Measurements from ENCODE around the gene ST3GAL5.
"Not testable (repeated sequence)": the region's sequence is repeated elsewhere in the genome, so short reads cannot be mapped to it uniquely, and the experiment has no call there.

Gene ST3GAL5

DNA sequence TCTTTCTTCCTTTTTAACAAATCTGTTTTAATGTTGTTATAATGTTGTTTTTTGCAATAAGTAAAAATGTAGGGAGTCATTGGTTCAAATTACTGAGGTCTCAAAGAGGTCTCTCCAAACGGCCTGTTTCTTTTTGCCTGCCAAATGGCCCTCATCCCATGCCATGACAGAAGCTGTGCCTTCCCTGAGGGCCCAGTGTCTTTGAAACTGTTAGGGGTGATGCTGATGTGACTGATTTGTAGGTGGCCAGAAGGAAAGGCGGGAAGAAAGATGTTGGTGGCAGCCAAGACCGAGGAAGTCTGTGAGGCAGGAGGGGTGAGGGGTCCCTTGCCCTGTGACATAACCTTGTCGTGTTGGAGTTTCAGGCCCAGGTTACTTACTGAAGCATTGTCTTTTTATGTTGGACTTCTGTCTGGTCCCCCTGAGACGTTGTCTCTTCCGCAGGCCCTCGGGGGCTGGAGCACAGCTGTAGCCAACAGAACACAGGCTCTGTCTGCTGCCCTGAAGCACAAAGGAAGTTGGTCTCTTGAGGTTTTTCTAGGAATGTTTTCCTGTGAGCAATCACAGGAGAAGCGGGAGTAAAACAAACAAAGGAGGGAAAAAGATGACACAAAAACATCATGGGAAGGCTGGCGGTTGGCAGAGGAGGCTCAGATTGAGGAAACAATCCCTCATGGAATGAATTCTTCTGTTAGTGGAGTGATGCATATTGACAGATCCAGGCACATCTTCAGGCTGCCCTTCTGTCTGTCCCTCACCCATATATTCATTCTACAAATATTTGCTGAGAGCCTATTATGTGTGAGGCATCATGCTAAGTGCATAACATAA lies 4.9 kb upstream of the ST3GAL5 start:
- no peak for DNase-seq

DNA sequence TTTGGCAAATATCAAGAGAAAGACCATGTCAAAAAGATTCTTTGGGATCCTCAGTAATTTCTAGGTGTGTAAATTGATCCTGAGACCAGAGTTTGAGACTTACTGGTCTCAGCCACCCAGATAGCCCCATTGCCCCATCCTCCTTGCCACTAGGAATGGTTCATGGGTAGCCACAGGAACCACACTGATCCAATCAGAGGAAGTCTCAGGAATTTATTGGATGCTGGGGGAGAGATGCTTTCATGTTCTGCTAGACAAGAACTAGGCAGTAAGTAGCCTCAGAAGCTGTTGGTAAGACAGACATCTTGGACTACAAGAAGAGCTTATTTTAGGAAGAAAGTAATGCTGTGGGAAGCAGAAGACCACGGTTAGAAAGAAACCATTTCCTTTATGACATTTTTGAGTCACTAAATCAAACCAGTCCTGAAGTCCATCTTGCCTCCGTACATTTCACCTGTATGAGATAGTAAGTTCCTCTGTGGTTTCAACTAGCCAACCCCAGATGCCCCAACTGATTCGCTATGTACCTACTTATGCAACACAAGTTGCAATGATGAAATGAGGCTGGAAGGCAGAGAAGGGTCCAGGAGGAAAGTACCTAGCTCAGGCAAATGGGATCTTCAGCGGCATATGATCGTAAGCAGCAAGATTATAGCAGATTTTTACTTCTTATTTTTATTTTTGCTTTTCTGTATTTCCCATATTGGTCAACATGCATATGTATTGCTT lies 3.6 kb upstream of the ST3GAL5 start:
- DNase-seq: no peak

DNA sequence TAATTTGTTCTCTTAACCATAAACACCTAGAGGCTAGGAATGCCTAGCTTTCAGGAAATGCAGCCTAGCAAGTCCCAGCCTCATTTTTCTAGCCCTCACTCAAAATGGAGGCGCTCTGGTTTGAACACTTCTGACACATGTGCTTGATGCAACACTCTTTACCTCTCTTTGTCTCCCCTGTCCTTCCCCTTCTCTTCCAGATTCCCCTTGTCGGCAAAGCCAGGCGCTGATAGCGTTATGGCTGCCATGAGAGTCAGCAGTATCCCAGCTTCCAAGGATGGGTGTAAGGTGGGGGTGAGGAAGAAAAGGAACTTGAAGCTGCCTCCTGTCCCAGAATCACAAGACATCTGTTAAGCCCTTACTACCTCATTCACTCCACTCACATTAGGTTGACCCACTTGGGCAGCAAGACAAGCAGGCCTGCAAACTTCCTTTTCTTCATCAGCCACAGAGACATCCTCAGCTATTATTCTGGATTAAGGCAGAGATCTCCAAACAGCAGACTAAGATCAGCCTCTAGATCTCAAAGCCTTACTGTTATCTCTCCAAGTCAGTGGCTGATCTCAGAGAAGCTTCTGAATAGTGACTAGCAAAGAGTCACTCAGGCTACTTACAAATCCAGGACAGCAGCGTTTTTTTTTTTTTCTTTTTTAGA lies 1.9 kb upstream of the ST3GAL5 start:
- no peak for DNase-seq

DNA sequence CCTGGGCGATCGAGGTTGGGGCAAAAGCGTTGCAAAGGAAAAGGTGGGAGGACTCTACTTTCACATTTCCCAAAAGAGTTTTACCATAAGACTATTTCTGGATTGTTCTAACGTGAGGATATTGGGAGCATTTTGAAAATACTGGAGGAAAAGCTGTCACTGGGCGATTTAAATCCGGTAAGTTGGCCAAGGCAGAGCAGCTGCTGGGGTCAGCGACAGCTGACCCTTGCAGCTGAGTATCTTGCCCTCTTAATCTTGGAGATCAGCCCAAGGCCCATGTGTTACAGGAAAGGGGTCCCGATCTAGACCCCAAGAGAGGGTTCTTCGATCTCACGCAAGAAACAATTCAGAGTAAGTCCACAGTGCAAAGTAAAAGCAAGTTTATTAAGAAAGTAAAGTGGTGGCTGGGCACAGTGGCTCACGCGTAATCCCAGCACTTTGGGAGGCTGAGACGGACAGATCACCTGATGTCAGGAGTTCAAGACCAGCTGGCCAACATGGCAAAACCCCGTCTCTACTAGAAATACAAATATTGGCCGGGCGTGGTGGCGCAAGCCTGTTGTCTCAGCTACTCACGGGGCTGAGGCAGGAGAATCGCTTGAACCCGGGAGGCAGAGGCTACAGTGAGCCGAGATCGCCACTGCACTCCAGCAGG lies 964 bp upstream of the ST3GAL5 start:
- peak; percentile 28 for DNase-seq

DNA sequence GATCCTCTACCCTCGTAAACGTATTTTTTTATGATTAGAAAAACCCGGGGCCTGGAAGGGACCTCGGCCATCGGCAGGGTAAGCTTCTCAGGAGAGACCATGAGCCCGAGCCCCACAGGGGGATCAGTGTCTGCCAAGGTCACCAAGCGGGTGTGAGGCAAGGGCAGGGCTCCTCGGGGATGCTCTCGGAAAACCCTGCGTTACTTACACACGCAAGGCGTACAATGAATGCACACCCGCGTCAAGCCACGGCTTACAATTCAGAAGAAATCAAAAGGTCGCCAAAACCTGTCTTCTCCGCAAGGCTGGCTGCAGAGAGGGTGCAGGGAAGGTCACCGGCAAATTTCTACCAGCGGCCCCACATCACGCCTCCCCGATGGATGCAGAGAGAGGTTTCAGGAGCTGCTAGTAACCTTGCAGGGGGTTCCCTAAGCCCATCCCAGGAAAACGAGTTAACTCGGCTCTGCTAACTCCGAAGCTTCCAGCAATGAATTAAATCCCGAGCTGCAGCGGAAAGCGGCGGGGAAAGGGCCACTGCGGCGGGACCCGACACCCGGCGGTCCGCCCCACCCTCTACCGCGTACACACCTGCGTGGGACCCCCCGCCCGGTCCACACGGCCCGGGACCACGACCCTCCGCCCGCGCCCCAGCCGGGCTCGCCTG lies 638 bp downstream of the ST3GAL5 start:
- peak; percentile 40 for DNase-seq

DNA sequence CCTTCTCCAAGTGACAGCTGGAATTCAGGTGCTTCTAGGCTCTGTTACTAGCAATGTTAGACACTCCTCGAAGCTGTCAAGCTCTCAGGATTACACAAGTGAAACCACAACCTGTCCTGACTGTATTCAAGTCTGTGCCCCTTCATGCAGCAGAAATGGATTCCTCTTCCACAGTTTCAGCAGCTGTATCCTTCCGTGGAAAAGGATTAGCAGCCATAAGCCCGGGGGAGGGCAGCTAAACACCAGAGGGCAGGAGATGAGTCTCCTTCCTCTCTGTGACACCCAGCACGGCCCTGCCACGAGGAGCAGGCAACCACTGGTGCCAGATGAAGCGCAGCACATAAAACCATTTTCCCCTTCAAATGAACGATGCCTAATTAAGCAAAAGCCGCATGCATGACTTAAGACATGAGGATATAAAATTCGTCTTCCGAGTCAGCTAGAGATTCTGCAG lies 1.2 kb downstream of the ST3GAL5 start:
- peak; percentile 64 for DNase-seq

DNA sequence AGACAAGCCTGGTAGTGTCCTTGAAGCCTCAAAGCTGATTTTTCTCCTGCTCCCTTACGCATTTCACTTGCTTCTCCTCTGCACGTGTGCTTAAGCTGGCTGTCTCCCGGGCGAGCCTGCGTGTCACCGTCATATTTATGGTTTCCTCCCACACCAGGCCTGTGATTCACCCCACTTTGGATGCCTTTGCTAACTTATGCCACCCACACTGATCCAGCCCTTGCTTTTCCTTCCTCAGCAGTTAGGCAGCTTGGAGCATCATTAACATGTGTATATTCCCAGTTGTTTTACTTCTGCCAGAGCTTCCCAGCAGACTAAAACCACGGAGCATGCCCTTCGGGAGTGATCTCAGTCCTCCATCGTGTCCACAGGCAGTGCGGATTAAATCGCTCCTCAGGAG lies 2.2 kb downstream of the ST3GAL5 start:
- DNase-seq: peak; percentile 67

DNA sequence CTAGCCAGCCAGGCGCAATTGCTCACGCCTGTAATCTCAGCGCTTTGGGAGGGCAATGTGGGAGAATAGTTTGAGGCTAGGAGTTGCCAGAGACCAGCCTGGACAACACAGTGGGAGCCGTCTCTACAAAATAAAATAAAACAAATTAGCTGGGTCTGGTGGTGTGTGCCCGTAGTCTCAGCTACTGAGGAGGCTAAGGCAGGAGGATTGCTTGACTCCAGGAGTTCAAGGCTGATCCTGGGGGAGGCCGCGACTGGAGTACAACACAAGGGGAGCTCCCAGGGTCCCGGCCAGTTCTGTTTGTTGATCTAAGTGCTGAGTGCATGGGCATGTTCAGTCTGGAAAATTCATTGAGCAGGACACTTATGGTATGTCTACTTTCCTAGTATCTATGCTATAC lies 2.6 kb downstream of the ST3GAL5 start:
- DNase-seq: no peak

DNA sequence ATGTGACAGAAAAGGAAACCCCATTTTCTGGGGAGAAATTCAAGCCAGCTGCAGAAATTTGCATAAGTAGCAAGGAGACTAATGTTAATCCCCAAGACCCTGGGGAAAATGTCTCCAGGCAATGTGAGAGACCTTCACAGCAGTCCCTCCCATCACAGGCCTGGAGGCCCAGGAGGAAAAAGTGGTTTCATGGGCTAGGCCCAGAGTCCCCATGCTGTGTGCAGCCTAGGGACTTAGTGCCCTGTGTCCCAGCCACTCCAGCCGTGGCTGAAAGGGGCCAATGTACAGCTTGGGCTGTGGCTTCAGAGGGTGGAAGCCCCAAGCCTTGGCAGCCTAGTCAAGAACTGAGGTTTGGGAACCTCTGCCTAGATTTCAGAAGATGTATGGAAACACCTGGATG lies 7.0 kb downstream of the ST3GAL5 start:
- not testable (repeated sequence) for DNase-seq

DNA sequence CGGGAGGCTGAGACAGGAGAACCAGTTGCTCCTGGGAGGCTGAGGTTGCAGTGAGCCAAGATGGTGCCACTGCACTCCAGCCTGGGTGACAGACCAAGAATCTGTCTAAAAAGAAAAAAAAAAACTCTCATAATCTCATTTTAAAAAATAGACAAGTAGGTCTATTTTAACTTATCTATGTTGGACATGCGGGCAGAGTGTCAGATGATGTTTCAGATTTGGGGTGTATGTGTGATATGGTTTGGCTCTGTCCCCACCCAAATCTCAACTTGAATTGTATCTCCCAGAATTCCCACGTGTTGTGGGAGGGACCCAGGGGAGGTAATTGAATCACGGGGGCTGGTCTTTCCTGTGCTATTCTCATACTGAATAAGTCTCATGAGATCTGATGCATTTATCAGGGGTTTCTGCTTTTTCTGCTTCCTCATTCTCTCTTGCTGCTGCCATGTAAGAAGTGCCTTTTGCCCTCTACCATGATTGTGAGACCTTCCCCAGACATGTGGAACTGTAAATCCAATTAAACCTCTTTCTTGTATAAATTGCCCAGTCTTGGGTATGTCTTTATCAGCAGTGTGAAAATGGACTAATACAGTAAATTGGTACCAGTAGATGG lies 8.0 kb downstream of the ST3GAL5 start:
- not testable (repeated sequence) for DNase-seq

DNA sequence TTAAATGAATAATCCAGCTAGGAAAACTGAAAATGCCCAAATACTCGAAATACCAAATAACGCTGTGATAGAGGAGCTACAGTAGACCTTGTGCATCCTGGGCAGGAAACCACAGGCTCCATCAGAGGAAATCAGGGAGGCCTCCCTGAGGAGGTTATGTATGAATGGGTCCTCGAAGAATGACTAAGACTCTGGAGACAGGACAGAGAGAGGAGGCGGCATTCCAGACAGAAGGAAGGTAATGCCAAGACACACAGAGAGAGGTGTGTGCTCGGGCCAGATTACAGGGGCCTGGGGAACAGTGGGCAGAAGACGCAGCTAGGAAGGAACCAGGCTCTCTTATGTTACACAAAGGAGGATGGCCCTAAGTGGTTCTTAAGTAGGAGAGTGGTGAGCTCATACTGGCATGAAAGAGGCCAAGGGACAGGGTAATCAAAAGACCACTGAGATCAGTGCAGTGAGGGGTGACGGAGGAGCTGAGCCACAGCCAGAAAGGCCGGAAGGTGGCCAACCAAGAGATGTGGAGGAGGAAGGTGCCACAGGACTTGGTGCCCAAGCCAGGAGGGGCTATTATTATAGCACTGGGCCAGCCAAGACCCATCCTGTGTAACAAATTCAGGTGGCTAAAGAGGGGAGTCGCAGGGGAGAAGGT lies 9.9 kb downstream of the ST3GAL5 start:
- no peak for DNase-seq

DNA sequence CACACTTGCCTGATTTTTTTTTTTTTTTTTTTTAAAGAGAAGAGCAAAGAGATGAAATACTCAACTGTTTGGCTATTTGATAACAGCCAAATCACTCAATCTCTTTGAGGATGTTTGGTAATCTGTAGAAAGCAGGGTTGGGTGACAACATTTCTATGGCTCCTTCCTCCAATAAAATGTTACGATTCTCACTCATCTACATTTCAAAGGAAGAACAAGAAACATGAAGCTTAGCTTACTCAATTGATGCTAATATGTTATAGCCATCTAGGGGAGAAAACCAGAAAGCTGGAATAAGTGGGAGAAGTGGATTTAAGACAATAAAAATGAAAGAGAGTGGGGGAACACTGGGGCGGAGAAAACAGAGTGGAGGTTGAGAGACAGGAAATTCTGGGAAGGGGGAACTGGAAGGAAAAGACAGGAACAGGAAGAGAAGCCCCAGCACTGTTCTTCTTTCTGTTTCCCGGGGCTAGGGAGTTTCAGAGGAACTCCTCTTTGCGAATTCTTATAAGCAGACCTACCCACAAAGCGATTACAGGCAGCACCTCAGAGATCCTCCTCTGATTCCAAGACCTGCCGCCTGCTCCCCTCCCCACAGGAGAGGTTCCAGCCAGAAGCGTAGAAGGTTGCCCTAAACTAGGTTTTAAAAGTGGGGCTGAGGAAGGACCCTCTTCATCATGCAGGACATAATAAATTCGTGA lies 13.3 kb downstream of the ST3GAL5 start:
- DNase-seq: no peak

DNA sequence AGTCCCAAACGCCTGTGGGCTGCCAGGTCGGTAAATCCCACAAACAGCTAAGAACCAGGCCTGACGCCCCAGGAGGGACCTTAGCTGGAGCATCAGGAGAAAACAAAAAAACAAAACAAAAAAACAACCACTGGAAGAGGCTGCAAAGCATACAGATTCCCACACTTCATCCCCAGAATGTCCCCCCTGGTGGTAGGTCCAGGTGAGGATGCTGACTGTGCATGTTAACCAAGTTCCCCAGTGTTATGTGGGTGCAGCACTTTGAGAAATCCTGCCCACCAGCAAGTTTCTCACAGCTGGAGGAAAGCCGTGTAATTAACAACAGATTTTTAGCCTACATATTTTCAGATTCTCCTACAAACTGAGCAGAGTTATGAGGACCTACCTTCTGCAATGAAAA lies 15.1 kb downstream of the ST3GAL5 start:
- DNase-seq: no peak

DNA sequence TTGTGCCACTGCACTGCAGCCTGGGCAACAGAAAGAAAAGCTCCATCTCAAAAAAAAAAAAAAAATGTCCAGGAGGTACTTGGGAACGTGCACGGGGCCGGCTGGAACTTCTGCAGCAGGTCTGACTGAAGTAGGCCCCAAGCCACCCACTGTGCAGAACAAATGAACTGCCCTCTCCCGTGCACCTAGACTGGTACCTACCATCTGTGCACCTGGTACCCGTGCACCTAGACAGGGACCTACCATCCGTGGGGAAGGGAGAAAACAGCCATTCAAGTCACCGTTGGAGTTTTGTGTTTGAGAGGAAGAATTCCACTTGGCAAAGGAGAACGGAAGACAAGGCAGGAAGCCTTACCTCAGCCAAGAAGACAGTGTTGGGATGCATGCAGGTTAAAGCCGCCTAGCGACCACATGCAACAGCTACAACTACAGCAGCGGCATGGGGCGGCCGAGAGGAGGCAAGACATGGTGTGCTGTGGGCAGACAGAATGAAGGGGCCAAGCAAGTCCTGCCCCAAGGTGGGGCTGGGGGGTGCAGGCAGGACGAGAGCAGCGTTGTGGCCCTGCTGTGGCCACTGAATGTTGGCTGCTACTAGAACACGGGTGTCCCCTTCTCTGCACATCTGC lies 16.1 kb downstream of the ST3GAL5 start:
- DNase-seq: no peak

DNA sequence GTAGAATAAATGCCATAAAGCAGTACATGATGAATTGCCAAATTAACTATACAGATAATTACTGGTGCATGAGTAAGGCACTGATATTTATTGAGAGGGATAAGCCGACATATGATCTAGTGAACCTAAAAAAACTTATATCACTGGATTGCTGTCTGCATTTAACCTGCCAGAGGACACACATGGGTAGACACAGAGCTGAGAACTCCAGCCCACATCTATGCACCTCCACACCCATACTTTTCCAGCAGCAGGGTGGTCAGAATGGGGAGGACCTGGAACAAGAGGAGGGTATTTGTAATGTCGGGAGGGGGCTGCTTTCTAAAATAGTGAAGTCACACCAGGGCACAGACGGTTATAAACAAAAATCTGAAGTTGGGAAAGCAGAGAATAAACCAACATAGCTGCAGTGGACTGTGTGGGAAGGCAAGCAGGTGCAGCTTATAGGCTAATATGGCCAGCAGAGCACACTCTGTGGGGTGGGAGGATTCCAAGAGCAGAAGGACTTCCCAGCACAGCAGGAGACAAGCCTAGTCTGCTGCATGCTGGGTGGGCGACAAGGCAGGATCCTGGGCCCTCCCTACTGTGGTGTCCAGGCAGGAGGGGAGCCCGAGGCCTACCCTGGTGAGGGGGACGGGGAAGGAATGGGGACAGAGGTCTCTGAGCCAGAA lies 17.2 kb downstream of the ST3GAL5 start:
- no peak for DNase-seq

DNA sequence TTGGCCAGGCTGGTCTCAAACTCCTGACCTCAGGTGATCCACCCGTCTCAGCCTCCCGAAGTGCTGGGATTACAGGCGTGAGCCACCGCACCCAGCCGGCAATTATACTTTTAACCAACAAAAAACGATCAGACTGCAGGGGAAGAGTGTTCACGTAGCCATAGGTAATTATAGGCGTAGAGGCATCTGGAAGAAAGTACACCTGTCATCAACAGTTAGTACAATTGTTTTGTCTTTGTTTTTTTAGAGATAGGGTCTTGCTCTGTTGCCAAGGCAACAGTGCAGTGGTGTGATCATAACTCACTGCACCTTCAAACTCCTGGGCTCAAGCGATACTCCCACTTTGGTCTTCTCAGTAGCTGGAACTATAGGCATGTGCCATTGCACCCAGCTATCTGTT lies 20.0 kb downstream of the ST3GAL5 start:
- no peak for DNase-seq

DNA sequence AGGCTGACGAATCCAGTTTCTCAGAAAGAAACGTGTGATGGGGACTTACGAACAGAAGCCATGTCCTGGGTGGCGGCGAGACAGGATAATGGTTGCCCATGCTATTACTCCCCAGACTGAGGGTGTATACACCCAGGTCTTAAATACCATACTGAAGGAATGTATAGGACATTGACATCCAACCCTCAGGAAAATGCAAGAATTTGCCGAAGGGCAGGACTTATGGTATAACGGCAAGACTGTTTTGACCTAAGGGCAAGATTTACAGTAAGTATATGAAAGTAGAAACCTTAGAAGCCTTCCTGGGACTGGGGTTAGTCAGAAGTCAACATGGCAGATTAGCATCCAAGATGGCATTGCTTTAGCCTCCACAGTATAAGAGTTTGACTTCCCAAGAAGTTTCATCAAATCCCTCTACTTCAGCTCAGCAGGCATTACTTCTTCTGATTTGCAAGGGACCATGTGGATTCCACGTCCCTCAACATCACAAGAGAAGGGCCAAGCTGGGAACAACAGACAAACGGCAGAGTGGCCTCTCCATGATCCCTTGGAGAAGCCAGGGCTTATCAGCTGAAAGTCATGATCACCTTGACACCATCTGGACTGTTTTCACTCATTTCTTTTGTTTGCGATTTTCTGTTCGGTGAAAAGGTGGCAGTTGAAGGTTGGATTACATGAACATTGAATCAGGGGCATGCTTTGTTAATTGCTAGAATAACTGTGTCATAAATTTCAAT lies 21.1 kb downstream of the ST3GAL5 start:
- DNase-seq: no peak

DNA sequence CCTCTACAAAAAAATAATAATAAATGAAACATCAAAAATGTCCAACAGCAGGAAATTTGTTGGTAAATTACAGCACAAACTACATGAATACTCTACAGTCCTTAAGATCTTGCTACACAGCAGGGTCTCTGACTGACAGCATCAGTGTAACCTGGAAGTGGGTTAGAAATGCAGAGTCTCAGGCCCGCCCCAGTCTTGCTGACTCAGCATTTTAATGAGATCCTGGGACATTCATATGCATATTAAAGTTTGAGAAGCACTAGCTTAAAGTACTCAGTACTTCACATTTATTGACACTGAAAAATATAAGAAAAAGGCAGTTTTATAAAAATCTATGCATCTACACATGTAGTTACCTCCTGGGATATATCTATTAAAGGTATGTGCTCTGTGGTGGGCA lies 21.7 kb downstream of the ST3GAL5 start:
- no peak for DNase-seq

DNA sequence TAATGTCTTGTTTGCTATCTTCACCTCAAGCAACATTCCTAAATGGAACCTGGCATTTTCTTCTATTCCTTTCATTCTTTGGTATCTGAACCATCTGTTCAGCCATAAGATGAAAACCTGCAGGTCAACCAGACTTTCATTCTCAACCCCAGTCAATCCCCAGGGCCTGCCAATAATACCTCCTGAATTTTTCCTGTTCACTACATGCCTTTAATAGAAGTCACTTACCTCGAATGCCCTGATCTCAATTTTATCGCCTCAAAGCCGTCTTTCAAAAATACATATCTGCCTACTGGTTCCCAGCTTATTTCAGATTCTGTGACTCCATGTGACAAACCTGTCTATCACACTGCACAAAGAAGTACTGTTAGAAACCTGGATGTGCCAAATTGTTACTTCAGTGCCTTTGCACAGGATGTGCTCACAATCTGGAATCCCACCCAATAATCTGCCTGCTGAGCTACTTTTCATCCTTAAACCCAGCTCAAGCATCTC lies 22.6 kb downstream of the ST3GAL5 start:
- no peak for DNase-seq

Data from femur (tissue), 1 donor.